GM12878 (cell line): ENCODE measurements around the gene GPBP1. TPM values are rescaled to one million over a fixed set of nuclear protein-coding genes. Genes with fewer than 3 reads are reported as not detected.
A peak's percentile ranks its signal among the peaks of the same experiment; 100 is the strongest.

Source experiments
- ATAC-seq: fragments of 200-7000 bp; cut with Tn5 transposase; 3 replicates; pipeline ENCODE4 v1.9.1; 2020; ENCODE audit warnings: mild to moderate bottlenecking, moderate library complexity
- BruUV-seq: library from RNA; stranded (reverse); fragments of 400-500 nt; replicated peaks from 2 replicates; lab custom pipeline; 2021; lab: Mats Ljungman, UMichigan
- CTCF ChIA-PET: fragments of 300-600 bp; sonication (Branson Sonifier 250); formaldehyde crosslinking; extraction: SDS; loops from one replicate; lab custom pipeline; 2021; ENCODE audit warnings: inconsistent platforms; lab: Yijun Ruan, JAX
- POLR2A ChIA-PET: fragments of 350-600 bp; formaldehyde crosslinking; extraction: SDS; loops from one replicate; lab custom pipeline; 2021; ENCODE audit warnings: inconsistent platforms; lab: Charles Lee
- RAD21 ChIA-PET: fragments of 300-600 bp; sonication (Branson Sonifier 250); formaldehyde crosslinking; loops from one replicate; lab custom pipeline; 2023; ENCODE audit warnings: antibody characterized with exemption; ENCODE audit not compliant: unreplicated experiment; lab: Charles Lee
- SMC1A ChIA-PET: fragments of 300-600 bp; sonication (Branson Sonifier 250); formaldehyde crosslinking; loops from one replicate; lab custom pipeline; 2023; ENCODE audit not compliant: unreplicated experiment, uncharacterized antibody; lab: Charles Lee
- DNase-seq: peaks from one replicate; pipeline ENCODE4 v3.0.0-alpha.2; 2011; ENCODE audit warnings: low read depth, low spot score
- FAIRE-seq: peaks from 3 replicates; lab custom pipeline; 2011; peaks lifted over from hg19 to GRCh38; lab: Jason Lieb, UNC
- H2AFZ ChIP-seq: 2 replicates; pipeline ENCODE4 v1.6.0; 2011; ENCODE audit warnings: low read depth, low read length, control low read depth; ENCODE audit not compliant: control insufficient read depth
- H3K27ac ChIP-seq: 2 replicates; pipeline ENCODE4 v1.5.1; 2011; ENCODE audit warnings: control low read depth; ENCODE audit not compliant: control insufficient read depth, insufficient read depth
- H3K27me3 ChIP-seq, 2 experiments: replicated peaks in 1 of 2; 2 replicates each; pipeline versions ENCODE4 v1.6.0 to v1.6.1; 2011; ENCODE audit warnings: low read length in 1 of 2; ENCODE audit not compliant: control insufficient read depth in 2 of 2, insufficient read depth in 2 of 2
- H3K36me3 ChIP-seq, 2 experiments: 2 replicates each; pipeline ENCODE4 v1.5.1; 2011; ENCODE audit warnings: low read length in 1 of 2; ENCODE audit not compliant: control insufficient read depth in 2 of 2, insufficient read depth in 2 of 2
- H3K4me1 ChIP-seq: 2 replicates; pipeline ENCODE4 v1.6.1; 2011; ENCODE audit warnings: mild to moderate bottlenecking, low read length, moderate library complexity, mixed read lengths; ENCODE audit not compliant: control insufficient read depth, insufficient read depth
- H3K4me2 ChIP-seq: 2 replicates; pipeline ENCODE4 v1.6.0; 2011; ENCODE audit warnings: control low read depth; ENCODE audit not compliant: control insufficient read depth, insufficient read depth
- H3K4me3 ChIP-seq: fragments of 200-600 bp; sonication (generic); 2 replicates; pipeline ENCODE4 v1.5.1; 2016
- H3K79me2 ChIP-seq: 2 replicates; pipeline ENCODE4 v1.6.0; 2011; ENCODE audit warnings: low read length; ENCODE audit not compliant: control insufficient read depth, insufficient read depth
- H3K9ac ChIP-seq: 2 replicates; pipeline ENCODE4 v1.8.0; 2011; ENCODE audit warnings: low read length, control low read depth, mixed read lengths; ENCODE audit not compliant: control insufficient read depth, insufficient read depth
- H3K9me3 ChIP-seq: replicated peaks from 3 replicates; pipeline ENCODE4 v1.5.1; 2011; ENCODE audit warnings: mild to moderate bottlenecking, low read length; ENCODE audit not compliant: control insufficient read depth, insufficient read depth
- H4K20me1 ChIP-seq: 2 replicates; pipeline ENCODE4 v1.6.0; 2011; ENCODE audit not compliant: control insufficient read depth, insufficient read depth
- CHD2 ChIP-seq: IDR thresholded peaks from 2 replicates; pipeline ENCODE4 v1.6.1; 2011; ENCODE audit warnings: low read depth, low read length, improper control_type of control experiment, borderline replicate concordance
- HDAC2 ChIP-seq: fragments of 200-600 bp; sonication (generic); IDR thresholded peaks from 2 replicates; pipeline ENCODE4 v1.6.1; 2017
- KAT2A ChIP-seq: conservative IDR thresholded peaks from 2 replicates; pipeline ENCODE4 v1.6.1; 2011; ENCODE audit warnings: low read depth, low read length; ENCODE audit not compliant: control insufficient read depth
- KLF5 ChIP-seq: fragments of 450-650 bp; IDR thresholded peaks from 2 replicates; pipeline ENCODE4 v1.6.1; 2014; ENCODE audit warnings: mild to moderate bottlenecking; ENCODE audit not compliant: partially characterized antibody
- MYB ChIP-seq: fragments of 150-350 bp; IDR thresholded peaks from 2 replicates; pipeline ENCODE4 v1.6.1; 2014; ENCODE audit warnings: mild to moderate bottlenecking, low read depth, low read length, borderline replicate concordance
- PML ChIP-seq: IDR thresholded peaks from 2 replicates; pipeline ENCODE4 v1.6.1; 2012; ENCODE audit warnings: low read length, inconsistent platforms
- RBBP5 ChIP-seq: fragments of 200-600 bp; sonication (generic); conservative IDR thresholded peaks from 2 replicates; pipeline ENCODE4 v1.6.1; 2016
- SIX5 ChIP-seq: IDR thresholded peaks from 2 replicates; pipeline ENCODE4 v1.6.1; 2011; ENCODE audit warnings: mild to moderate bottlenecking, low read depth, low read length, moderate library complexity; ENCODE audit not compliant: severe bottlenecking
- SP1 ChIP-seq: IDR thresholded peaks from one replicate; pipeline ENCODE4 v1.6.1; 2011; ENCODE audit warnings: low read depth, low read length
- TARDBP ChIP-seq: IDR thresholded peaks from 2 replicates; pipeline ENCODE4 v1.6.1; 2016; ENCODE audit warnings: borderline replicate concordance
- ZBED1 ChIP-seq: IDR thresholded peaks from 2 replicates; pipeline ENCODE4 v1.6.1; 2016; ENCODE audit warnings: borderline replicate concordance
- ZBTB4 ChIP-seq: fragments of 450-650 bp; formaldehyde crosslinking; IDR thresholded peaks from 2 replicates; pipeline ENCODE4 v1.4.0; 2022; ENCODE audit warnings: mild to moderate bottlenecking, moderate library complexity
- WGBS: methylation state at CpG from one replicate; pipeline ENCODE4 v1.1.6; 2016; ENCODE audit warnings: low lambda C conversion rate; ENCODE audit not compliant: insufficient replicate concordance, insufficient coverage; ENCODE audit errors: missing lambda C conversion rate; 5-methylcytosine and 5-hydroxymethylcytosine counted together
- in situ Hi-C: fragments of 300-500 bp; cut with MboI; formaldehyde crosslinking; loops from 9 replicates; pipeline ENCODE4 v1.14.3; 2018; ENCODE audit warnings: mixed read lengths
- intact Hi-C: fragments of 100-400 bp; cut with micrococcal nuclease; formaldehyde crosslinking; loops from one replicate; pipeline ENCODE4 v1.14.2; 2022; ENCODE audit not compliant: unreplicated experiment
- polyA plus RNA-seq, 11 experiments: library from polyadenylated mRNA; depleted of rRNA in 4 of 11; unstranded in 6 of 11; stranded (reverse) in 5 of 11; fragments of >200 nt; fragmentation: Nextera tagmentation in 4 of 11; fragmentation: Illumina TruSeq in 1 of 11; extraction: Ambion mirVana in 4 of 11; extraction: Trizol in 1 of 11; gene quantifications; 1 replicate in 1 of 11; 2 replicates in 10 of 11; pipeline versions ENCODE4 v1.2.1 to v1.2.3, GENCODE V29; 2011 to 2016; ENCODE audit warnings: inconsistent platforms in 2 of 11, missing spikeins in 2 of 11, low read depth in 1 of 11
- total RNA-seq, 4 experiments: library from RNA; depleted of rRNA in 3 of 4; stranded (reverse); fragments of >200 nt in 3 of 4; fragmentation: Illumina TruSeq in 1 of 4; extraction: Trizol in 1 of 4; gene quantifications; 2 replicates each; pipeline versions ENCODE4 v1.2.1 to v1.2.3, GENCODE V29; 2013 to 2021

The GPBP1 gene
- total and polyA plus RNA-seq, 10 of the 15 experiments (the other 5 are each of a cell fraction or from before 2014, with no cell fraction given): 27.0 to 96.2 (median 55.4) TPM

GRCh38 chr5:57137401-57137800 lies 36.5 kb upstream of the GPBP1 start:
- POLR2A ChIA-PET: interaction anchor here (0.7 to 1.0 kb wide), 2 partner anchors 11 to 189 kb away, joined by 3 to 6 read pairs; no protein-coding TSS in a partner anchor
- peak; percentile 38 for FAIRE-seq
- Histone ChIP-seq H3K4me2 (no peak overlapping the region), H3K4me1 (no peaks in the 10 kb centered on the region), H3K9me3 (no peaks in the 10 kb centered on the region), H4K20me1 (no peaks in the 10 kb centered on the region), H3K27ac (no peak overlapping the region), H3K79me2 (no peaks in the 10 kb centered on the region), H2AFZ (no peak overlapping the region), H3K36me3 (no peaks in the 10 kb centered on the region), H3K4me3 (no peak overlapping the region), H3K9ac (no peak overlapping the region)
- no TSS peak for BruUV-seq
- intact Hi-C loops: loop anchor here (5.0 kb wide), 2 partner anchors 140 to 185 kb away; partner anchors contain the start of gene MIER3
- CTCF ChIA-PET: interaction anchor here (0.6 to 5.9 kb wide), 26 partner anchors 12 to 869 kb away, joined by 3 to 83 read pairs (median 6); partner anchors contain the start of gene SETD9
- DNase-seq: no peak
- SMC1A ChIA-PET: interaction anchor here (0.8 to 4.0 kb wide), 21 partner anchors 11 to 866 kb away, joined by 3 to 45 read pairs (median 5); partner anchors contain the start of gene SETD9
- RAD21 ChIA-PET: interaction anchor here (0.6 to 4.2 kb wide), 15 partner anchors 29 to 1652 kb away, joined by 3 to 63 read pairs (median 5); partner anchors contain the start of gene GPBP1
- in situ Hi-C loops: loop anchor here (5.0 kb wide), 3 partner anchors 85 to 870 kb away; no protein-coding TSS in a partner anchor
- WGBS: 21% methylated on average over 2 of the region's 2 CpGs
- TF ChIP-seq ZBED1: no peak
- TF ChIP-seq PML: no peak
- no peak for TF ChIP-seq SP1
- TF ChIP-seq MYB: no peak
- no peak for TF ChIP-seq ZBTB4
- no peak for TF ChIP-seq CHD2
- TF ChIP-seq HDAC2: no peak
- no peak for TF ChIP-seq TARDBP
- TF ChIP-seq KAT2A: no peak
- no peak for TF ChIP-seq KLF5
- TF ChIP-seq RBBP5: no peak
- no peak for TF ChIP-seq SIX5
- TF ChIP-seq, all 136 proteins: peak for 0
- ATAC-seq: no peak
- no peaks in the 10 kb centered on the region; a peak in 1 of 4 replicates for H3K27me3 ChIP-seq
